ENCODE results near the gene GMFB. TPM values are rescaled to one million over a fixed set of nuclear protein-coding genes. Genes with fewer than 3 reads are reported as not detected.

GMFB gene
- total RNA-seq, 1 experiment from 2014 or later: 53.8 TPM

DNA sequence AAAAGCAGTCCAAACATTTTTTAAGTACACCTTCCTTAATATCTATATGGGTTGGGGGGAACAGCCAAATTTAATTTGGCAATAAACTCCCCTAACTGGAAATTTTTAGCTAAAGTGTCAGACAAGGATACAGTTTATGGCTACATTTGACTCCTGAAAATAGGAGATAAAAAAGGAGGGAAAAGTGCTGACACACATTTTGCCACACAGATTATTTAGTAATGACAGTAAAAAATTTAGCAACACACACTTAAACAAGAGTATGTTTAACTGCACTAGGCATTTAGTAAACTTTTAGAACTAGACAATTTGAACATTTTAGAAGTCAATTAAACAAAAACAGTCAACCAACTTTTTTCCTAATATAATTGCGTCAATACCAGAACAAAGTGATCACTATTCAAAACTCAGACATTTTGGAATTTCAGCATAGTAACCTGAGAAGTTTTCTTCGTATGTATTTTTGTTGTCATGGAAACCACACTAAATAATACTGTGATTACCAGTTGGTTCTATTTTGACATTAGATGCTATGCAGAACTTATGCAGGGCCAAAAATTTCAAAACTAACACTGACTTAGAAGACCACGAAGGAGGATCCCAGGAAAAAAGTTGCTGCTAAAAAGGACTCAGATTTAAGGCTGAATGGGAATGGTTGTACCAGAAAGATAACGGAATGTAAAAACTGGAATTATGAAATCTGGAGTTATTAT, 13.4 kb downstream of the GMFB start:
- TF ChIP-seq JUND (IDR thresholded peaks at IDR 0.05) (no peak), ZFX (IDR thresholded peaks at IDR 0.05) (no peak), CBX3 (IDR thresholded peaks at IDR 0.05; ENCODE audit: low read depth) (no peak), POLR2A (IDR thresholded peaks at IDR 0.05; ENCODE audit: borderline replicate concordance, extremely low read depth, insufficient read depth, insufficient read length) (no peak), ZNF274 (IDR thresholded peaks at IDR 0.05; ENCODE audit: low read depth, low read length) (no peak), FOSL1 (IDR thresholded peaks at IDR 0.05; ENCODE audit: low read depth) (no peak), EZH2phosphoT487 (IDR thresholded peaks at IDR 0.05; ENCODE audit: borderline replicate concordance) (no peak), YY1 (IDR thresholded peaks at IDR 0.05; ENCODE audit: extremely low read depth, insufficient replicate concordance, low read depth, low read length) (no peak), SRF (IDR thresholded peaks at IDR 0.05; ENCODE audit: low read depth) (no peak), EZH2 (IDR thresholded peaks at IDR 0.05) (no peak), POLR2AphosphoS5 (IDR thresholded peaks at IDR 0.05; ENCODE audit: low read depth, low read length) (no peak), TCF7L2 (IDR thresholded peaks at IDR 0.05; ENCODE audit: borderline replicate concordance, extremely low read depth, insufficient read depth, insufficient read length) (no peak), EGR1 (IDR thresholded peaks at IDR 0.05; ENCODE audit: low read depth) (no peak), RAD21 (IDR thresholded peaks at IDR 0.05; ENCODE audit: low read depth) (no peak), ELF1 (IDR thresholded peaks at IDR 0.05; ENCODE audit: borderline replicate concordance, low read depth) (no peak)
- TF ChIP-seq, protein P1, sequence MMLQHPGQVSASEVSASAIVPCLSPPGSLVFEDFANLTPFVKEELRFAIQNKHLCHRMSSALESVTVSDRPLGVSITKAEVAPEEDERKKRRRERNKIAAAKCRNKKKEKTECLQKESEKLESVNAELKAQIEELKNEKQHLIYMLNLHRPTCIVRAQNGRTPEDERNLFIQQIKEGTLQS (IDR thresholded peaks at IDR 0.05): no peak
- TF ChIP-seq, protein P2, sequence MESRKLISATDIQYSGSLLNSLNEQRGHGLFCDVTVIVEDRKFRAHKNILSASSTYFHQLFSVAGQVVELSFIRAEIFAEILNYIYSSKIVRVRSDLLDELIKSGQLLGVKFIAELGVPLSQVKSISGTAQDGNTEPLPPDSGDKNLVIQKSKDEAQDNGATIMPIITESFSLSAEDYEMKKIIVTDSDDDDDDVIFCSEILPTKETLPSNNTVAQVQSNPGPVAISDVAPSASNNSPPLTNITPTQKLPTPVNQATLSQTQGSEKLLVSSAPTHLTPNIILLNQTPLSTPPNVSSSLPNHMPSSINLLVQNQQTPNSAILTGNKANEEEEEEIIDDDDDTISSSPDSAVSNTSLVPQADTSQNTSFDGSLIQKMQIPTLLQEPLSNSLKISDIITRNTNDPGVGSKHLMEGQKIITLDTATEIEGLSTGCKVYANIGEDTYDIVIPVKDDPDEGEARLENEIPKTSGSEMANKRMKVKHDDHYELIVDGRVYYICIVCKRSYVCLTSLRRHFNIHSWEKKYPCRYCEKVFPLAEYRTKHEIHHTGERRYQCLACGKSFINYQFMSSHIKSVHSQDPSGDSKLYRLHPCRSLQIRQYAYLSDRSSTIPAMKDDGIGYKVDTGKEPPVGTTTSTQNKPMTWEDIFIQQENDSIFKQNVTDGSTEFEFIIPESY (IDR thresholded peaks at IDR 0.05; ENCODE audit: extremely low read depth, insufficient replicate concordance, low read length): no peak
- TF ChIP-seq, protein P3, sequence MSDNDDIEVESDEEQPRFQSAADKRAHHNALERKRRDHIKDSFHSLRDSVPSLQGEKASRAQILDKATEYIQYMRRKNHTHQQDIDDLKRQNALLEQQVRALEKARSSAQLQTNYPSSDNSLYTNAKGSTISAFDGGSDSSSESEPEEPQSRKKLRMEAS (IDR thresholded peaks at IDR 0.05): no peak
- TF ChIP-seq, protein P4, sequence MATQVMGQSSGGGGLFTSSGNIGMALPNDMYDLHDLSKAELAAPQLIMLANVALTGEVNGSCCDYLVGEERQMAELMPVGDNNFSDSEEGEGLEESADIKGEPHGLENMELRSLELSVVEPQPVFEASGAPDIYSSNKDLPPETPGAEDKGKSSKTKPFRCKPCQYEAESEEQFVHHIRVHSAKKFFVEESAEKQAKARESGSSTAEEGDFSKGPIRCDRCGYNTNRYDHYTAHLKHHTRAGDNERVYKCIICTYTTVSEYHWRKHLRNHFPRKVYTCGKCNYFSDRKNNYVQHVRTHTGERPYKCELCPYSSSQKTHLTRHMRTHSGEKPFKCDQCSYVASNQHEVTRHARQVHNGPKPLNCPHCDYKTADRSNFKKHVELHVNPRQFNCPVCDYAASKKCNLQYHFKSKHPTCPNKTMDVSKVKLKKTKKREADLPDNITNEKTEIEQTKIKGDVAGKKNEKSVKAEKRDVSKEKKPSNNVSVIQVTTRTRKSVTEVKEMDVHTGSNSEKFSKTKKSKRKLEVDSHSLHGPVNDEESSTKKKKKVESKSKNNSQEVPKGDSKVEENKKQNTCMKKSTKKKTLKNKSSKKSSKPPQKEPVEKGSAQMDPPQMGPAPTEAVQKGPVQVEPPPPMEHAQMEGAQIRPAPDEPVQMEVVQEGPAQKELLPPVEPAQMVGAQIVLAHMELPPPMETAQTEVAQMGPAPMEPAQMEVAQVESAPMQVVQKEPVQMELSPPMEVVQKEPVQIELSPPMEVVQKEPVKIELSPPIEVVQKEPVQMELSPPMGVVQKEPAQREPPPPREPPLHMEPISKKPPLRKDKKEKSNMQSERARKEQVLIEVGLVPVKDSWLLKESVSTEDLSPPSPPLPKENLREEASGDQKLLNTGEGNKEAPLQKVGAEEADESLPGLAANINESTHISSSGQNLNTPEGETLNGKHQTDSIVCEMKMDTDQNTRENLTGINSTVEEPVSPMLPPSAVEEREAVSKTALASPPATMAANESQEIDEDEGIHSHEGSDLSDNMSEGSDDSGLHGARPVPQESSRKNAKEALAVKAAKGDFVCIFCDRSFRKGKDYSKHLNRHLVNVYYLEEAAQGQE (IDR thresholded peaks at IDR 0.05; ENCODE audit: low read depth): no peak
- TF ChIP-seq, protein P5, sequence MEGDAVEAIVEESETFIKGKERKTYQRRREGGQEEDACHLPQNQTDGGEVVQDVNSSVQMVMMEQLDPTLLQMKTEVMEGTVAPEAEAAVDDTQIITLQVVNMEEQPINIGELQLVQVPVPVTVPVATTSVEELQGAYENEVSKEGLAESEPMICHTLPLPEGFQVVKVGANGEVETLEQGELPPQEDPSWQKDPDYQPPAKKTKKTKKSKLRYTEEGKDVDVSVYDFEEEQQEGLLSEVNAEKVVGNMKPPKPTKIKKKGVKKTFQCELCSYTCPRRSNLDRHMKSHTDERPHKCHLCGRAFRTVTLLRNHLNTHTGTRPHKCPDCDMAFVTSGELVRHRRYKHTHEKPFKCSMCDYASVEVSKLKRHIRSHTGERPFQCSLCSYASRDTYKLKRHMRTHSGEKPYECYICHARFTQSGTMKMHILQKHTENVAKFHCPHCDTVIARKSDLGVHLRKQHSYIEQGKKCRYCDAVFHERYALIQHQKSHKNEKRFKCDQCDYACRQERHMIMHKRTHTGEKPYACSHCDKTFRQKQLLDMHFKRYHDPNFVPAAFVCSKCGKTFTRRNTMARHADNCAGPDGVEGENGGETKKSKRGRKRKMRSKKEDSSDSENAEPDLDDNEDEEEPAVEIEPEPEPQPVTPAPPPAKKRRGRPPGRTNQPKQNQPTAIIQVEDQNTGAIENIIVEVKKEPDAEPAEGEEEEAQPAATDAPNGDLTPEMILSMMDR (IDR thresholded peaks at IDR 0.05 in 2 of 3, conservative IDR thresholded peaks at IDR 0.05 in 1 of 3; ENCODE audit: borderline replicate concordance in 1 of 3, insufficient read depth in 1 of 3, low read depth in 2 of 3, low read length in 2 of 3): no peak
- Histone ChIP-seq H3K4me1 (ENCODE audit: control insufficient read depth in 1 of 2, insufficient read depth in 2 of 2, low read length in 2 of 2) (peaks cover 0 to 6% of the 10 kb centered on the region in 2 experiments; a peak in 1 of 4 replicates), H3K79me2 (ENCODE audit: insufficient read depth, low read length) (peaks cover 9% of the 10 kb centered on the region; the same call in 1 of the 2 replicates), H3K9me3 (ENCODE audit: control insufficient read depth in 1 of 2, insufficient read depth in 1 of 2, low read depth in 1 of 2, low read length in 2 of 2) (no peaks in the 10 kb centered on the region), H3K27me3 (ENCODE audit: insufficient read depth, low read length) (no peaks in the 10 kb centered on the region), H3K4me3 (replicated peaks in 1 of 2; ENCODE audit: low read depth in 1 of 2, low read length in 2 of 2) (no peak overlapping the region), H3K27ac (ENCODE audit: low read depth, low read length) (no peak overlapping the region), H4K20me1 (ENCODE audit: insufficient read depth) (no peaks in the 10 kb centered on the region), H2AFZ (ENCODE audit: low read depth, low read length, poor library complexity, severe bottlenecking) (no peak overlapping the region), H3K36me3 (ENCODE audit: control insufficient read depth in 1 of 2, insufficient read depth in 2 of 2, low read length in 2 of 2) (peaks cover 18 to 23% of the 10 kb centered on the region in 2 experiments; a peak in 3 of 4 replicates), H3K9ac (ENCODE audit: low read length) (no peak overlapping the region), H3K9me2 (ENCODE audit: insufficient read depth) (no peaks in the 10 kb centered on the region), H3K4me2 (ENCODE audit: low read length) (no peak overlapping the region)
- no TSS peak for BruUV-seq (replicated peaks)
- ChIA-PET CTCF (no interaction called here), RAD21 (ENCODE audit: low non-redundant PET in 1 of 2, low total read pairs in 2 of 2, uncharacterized antibody in 2 of 2, unreplicated experiment in 2 of 2) (no interaction called here), POLR2A (no interaction called here)
- DNase-seq (ENCODE audit: low read depth, low spot score) (no peak), ATAC-seq (no peak)
- intact Hi-C loops (cut with micrococcal nuclease): no loop called here
